Measurements from ENCODE around the gene KCNMA1.

KCNMA1 gene

DNA sequence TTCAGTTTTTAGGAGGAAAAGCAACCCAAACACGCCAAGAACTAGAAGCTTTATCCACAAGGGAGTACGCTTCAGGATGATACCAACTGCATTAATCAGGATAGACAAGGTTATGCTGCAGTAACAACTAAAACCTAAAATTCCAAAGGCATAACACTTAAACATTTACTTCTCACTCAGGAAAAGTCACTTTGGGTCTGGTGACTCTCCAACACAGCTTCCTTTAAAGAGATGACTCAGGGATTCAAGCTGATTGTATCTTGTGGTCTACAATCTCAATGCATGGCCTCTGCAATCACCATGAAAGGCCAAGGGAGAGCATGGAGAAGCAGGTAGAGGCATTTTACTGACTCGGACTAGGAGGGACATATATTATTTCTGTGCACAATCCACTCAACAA, 315.8 kb downstream of the KCNMA1 start:
- no peaks in the 10 kb centered on the region for H3K36me3 ChIP-seq (ENCODE audit: control insufficient read depth in 2 of 2, insufficient read depth in 2 of 2, low read length in 2 of 2)
- no peak overlapping the region for H3K9ac ChIP-seq (ENCODE audit: low read depth in 1 of 2, low read length in 2 of 2)
- no peaks in the 10 kb centered on the region for H3K27me3 ChIP-seq (ENCODE audit: control insufficient read depth in 2 of 2, insufficient read depth in 2 of 2, low read length in 2 of 2)
- no peak overlapping the region for H3K27ac ChIP-seq (ENCODE audit: low read depth in 2 of 2, low read length in 2 of 2)
- no peak overlapping the region for H3K4me3 ChIP-seq (ENCODE audit: low read length in 2 of 2)
- H3K4me1 ChIP-seq (ENCODE audit: control insufficient read depth in 2 of 2, insufficient read depth in 2 of 2, low read length in 2 of 2), result peaks cover 0 to 3% of the 10 kb centered on the region in 2 donors
- H3K9me3 ChIP-seq (ENCODE audit: control insufficient read depth in 2 of 2, low read length in 2 of 2), result no peaks in the 10 kb centered on the region

DNA sequence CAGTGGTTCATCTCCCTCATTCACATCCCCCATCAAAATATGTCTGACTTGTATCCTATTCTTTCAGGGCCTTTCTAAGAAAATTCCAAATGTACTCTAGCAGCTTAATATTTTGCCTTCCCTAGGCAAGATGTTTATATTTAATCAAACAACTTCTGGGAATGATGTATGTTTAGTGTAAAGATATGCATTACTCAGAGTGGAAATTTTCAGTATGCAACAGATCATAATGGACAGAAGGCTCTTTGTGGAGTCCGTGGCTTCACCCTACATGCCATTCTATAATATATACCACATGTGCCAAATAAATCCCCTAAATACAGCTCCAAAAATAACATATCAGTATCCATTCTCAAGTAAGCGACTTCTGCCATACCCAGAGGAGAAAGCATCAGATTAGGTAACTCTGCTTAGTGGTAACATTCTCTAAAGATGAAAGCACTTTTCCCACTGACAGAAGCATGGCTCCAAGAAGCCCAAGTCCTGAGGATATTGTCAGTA, 316.6 kb downstream of the KCNMA1 start:
- H3K36me3 ChIP-seq (ENCODE audit: control insufficient read depth in 2 of 2, insufficient read depth in 2 of 2, low read length in 2 of 2), result no peaks in the 10 kb centered on the region
- no peaks in the 10 kb centered on the region for H3K27me3 ChIP-seq (ENCODE audit: control insufficient read depth in 2 of 2, insufficient read depth in 2 of 2, low read length in 2 of 2)
- H3K27ac ChIP-seq (ENCODE audit: low read depth in 2 of 2, low read length in 2 of 2), result no peak overlapping the region
- H3K9ac ChIP-seq (ENCODE audit: low read depth in 1 of 2, low read length in 2 of 2), result no peak overlapping the region
- no peak overlapping the region for H3K4me3 ChIP-seq (ENCODE audit: low read length in 2 of 2)
- H3K9me3 ChIP-seq (ENCODE audit: control insufficient read depth in 2 of 2, low read length in 2 of 2), result no peaks in the 10 kb centered on the region
- H3K4me1 ChIP-seq (ENCODE audit: control insufficient read depth in 2 of 2, insufficient read depth in 2 of 2, low read length in 2 of 2), result peaks cover 0 to 3% of the 10 kb centered on the region in 2 donors

DNA sequence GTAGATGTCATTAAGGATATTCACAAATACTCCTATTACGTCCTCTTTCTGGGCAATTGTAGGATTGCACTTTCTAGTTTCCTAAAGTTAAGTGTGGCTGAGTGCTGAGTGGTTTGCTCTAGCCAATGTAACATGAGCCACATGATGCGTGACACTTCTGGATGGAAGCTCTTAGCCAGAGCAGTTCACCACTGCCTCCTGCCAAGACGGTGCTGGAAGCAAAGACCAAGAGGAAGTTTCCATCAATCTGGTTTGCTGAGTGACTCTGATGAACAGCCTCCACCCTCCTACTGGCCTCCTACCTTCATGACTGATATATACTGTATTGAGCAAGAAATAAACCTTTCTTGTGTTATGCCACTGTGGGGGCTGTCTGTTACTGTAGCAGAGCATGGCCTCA, 318.1 kb downstream of the KCNMA1 start:
- no peaks in the 10 kb centered on the region for H3K36me3 ChIP-seq (ENCODE audit: control insufficient read depth in 2 of 2, insufficient read depth in 2 of 2, low read length in 2 of 2)
- H3K9ac ChIP-seq (ENCODE audit: low read depth in 1 of 2, low read length in 2 of 2), result no peak overlapping the region
- no peaks in the 10 kb centered on the region for H3K4me1 ChIP-seq (ENCODE audit: control insufficient read depth in 2 of 2, insufficient read depth in 2 of 2, low read length in 2 of 2)
- no peak overlapping the region for H3K27ac ChIP-seq (ENCODE audit: low read depth in 2 of 2, low read length in 2 of 2)
- H3K27me3 ChIP-seq (ENCODE audit: control insufficient read depth in 2 of 2, insufficient read depth in 2 of 2, low read length in 2 of 2), result no peaks in the 10 kb centered on the region
- no peaks in the 10 kb centered on the region for H3K9me3 ChIP-seq (ENCODE audit: control insufficient read depth in 2 of 2, low read length in 2 of 2)
- no peak overlapping the region for H3K4me3 ChIP-seq (ENCODE audit: low read length in 2 of 2)

DNA sequence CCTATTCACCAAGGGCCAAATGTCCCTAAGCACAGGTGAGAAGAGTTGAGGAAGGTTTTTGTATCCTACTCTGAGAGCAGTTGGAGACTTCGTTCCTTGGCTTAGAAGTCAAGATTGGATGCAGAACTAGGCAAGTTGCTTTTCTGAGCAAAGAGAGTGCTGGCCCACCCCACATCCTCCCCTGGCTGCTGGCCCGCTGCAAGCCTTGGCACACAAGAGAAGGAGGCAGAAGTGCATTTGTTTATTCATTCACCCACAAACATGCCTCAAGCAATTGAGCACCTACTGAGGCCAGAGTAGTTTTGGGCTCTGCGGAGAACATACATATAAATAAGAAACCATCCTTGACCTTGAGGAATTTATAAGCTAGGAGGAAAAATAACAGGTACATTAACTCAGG, 318.9 kb downstream of the KCNMA1 start:
- H3K4me1 ChIP-seq (ENCODE audit: control insufficient read depth in 2 of 2, insufficient read depth in 2 of 2, low read length in 2 of 2), result no peaks in the 10 kb centered on the region
- no peaks in the 10 kb centered on the region for H3K9me3 ChIP-seq (ENCODE audit: control insufficient read depth in 2 of 2, low read length in 2 of 2)
- no peaks in the 10 kb centered on the region for H3K27me3 ChIP-seq (ENCODE audit: control insufficient read depth in 2 of 2, insufficient read depth in 2 of 2, low read length in 2 of 2)
- H3K9ac ChIP-seq (ENCODE audit: low read depth in 1 of 2, low read length in 2 of 2), result no peak overlapping the region
- H3K4me3 ChIP-seq (ENCODE audit: low read length in 2 of 2), result no peak overlapping the region
- no peaks in the 10 kb centered on the region for H3K36me3 ChIP-seq (ENCODE audit: control insufficient read depth in 2 of 2, insufficient read depth in 2 of 2, low read length in 2 of 2)
- H3K27ac ChIP-seq (ENCODE audit: low read depth in 2 of 2, low read length in 2 of 2), result no peak overlapping the region

DNA sequence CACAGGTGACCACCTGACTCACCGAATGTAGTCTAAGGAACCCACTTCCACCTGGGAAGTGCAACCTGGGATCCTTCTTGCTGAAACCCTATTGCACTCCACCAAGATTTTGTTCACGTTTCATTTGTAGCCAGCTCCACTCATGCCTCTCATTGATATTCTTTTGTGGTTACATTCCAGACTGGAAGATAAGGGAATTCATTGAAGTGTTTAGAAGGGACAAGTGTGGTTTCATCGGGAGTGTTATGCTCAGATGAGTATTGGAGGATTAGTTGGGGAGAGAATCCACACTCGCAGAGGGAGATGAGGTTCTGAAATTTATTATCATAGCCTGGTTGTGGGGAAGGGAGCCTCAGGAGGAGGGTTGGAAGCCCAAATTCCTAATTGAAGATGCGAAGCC, 320.4 kb downstream of the KCNMA1 start:
- H3K27me3 ChIP-seq (ENCODE audit: control insufficient read depth in 2 of 2, insufficient read depth in 2 of 2, low read length in 2 of 2), result no peaks in the 10 kb centered on the region
- H3K4me1 ChIP-seq (ENCODE audit: control insufficient read depth in 2 of 2, insufficient read depth in 2 of 2, low read length in 2 of 2), result no peaks in the 10 kb centered on the region
- H3K36me3 ChIP-seq (ENCODE audit: control insufficient read depth in 2 of 2, insufficient read depth in 2 of 2, low read length in 2 of 2), result no peaks in the 10 kb centered on the region
- no peaks in the 10 kb centered on the region for H3K9me3 ChIP-seq (ENCODE audit: control insufficient read depth in 2 of 2, low read length in 2 of 2)
- no peak overlapping the region for H3K4me3 ChIP-seq (ENCODE audit: low read length in 2 of 2)
- H3K9ac ChIP-seq (ENCODE audit: low read depth in 1 of 2, low read length in 2 of 2), result no peak overlapping the region
- no peak overlapping the region for H3K27ac ChIP-seq (ENCODE audit: low read depth in 2 of 2, low read length in 2 of 2)

DNA sequence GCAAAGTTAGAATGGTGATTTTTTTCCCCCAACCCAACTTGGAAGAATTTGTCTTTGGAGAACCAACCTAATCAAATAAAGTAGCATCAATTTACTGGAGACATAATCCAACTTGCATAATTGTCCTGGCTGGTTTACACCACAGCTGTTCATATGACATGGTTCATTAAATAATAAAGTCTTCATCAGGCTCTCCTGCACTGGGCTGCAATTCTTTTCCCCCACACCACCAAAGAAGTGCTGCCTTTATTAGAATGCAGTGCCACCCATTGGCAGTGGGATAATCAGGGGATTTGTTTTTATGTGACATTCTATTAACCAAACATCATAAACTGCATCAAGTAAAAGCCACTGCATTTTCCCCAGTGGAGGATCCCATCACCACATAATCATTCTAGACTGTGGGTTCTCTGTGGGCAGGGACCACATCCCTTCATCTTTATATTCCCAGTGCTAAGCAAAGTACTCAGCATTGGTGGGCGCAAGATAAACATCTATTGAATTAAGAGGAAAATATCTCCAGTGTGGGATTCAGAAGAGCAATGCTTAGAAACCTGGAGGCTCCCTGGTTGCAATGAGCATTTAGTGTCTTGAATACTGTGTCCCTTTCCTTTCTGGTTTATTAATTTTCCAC, 322.0 kb downstream of the KCNMA1 start:
- Histone ChIP-seq H3K36me3 (ENCODE audit: control insufficient read depth in 2 of 2, insufficient read depth in 2 of 2, low read length in 2 of 2) (no peaks in the 10 kb centered on the region), H3K4me3 (ENCODE audit: low read length in 2 of 2) (no peak overlapping the region), H3K4me1 (ENCODE audit: control insufficient read depth in 2 of 2, insufficient read depth in 2 of 2, low read length in 2 of 2) (no peaks in the 10 kb centered on the region), H3K9me3 (ENCODE audit: control insufficient read depth in 2 of 2, low read length in 2 of 2) (no peaks in the 10 kb centered on the region), H3K27me3 (ENCODE audit: control insufficient read depth in 2 of 2, insufficient read depth in 2 of 2, low read length in 2 of 2) (peaks cover 0 to 3% of the 10 kb centered on the region in 2 donors), H3K9ac (ENCODE audit: low read depth in 1 of 2, low read length in 2 of 2) (no peak overlapping the region), H3K27ac (ENCODE audit: low read depth in 2 of 2, low read length in 2 of 2) (no peak overlapping the region)

DNA sequence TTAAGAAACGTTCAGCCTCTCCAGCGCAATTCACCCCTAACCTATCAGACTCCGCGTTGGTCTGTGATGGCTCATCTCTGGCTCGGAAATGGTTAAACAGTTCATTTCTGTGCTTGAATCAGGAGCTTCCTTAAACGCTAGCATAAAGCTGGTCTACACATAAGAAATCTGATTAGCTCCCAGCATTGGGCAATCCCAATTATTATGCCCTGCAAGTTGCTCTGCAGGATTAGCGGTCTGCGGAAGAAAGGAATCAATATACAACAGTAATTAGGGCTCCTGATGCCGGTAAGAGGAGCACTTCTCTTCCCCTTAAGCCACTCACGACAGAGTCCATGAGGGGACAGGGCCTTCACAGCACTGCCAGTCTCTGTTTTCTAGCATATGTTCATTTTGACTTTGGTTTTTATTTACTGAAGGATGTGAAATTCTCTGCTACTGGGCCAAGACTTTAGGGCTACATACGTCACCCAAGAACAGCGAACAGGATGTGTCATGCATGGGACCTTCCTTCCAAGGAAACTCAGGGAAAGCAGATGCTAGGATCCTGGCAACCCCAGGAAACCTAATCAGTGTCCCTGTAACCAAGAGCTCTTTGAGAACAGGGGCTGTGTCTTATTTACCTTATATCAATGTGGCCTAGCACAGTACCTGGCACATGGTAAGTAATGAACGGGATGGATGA, 324.4 kb downstream of the KCNMA1 start:
- H3K27ac ChIP-seq (ENCODE audit: low read depth in 2 of 2, low read length in 2 of 2), result no peak overlapping the region
- no peaks in the 10 kb centered on the region for H3K36me3 ChIP-seq (ENCODE audit: control insufficient read depth in 2 of 2, insufficient read depth in 2 of 2, low read length in 2 of 2)
- no peaks in the 10 kb centered on the region for H3K9me3 ChIP-seq (ENCODE audit: control insufficient read depth in 2 of 2, low read length in 2 of 2)
- H3K9ac ChIP-seq (ENCODE audit: low read depth in 1 of 2, low read length in 2 of 2), result no peak overlapping the region
- H3K4me1 ChIP-seq (ENCODE audit: control insufficient read depth in 2 of 2, insufficient read depth in 2 of 2, low read length in 2 of 2), result no peaks in the 10 kb centered on the region
- H3K27me3 ChIP-seq (ENCODE audit: control insufficient read depth in 2 of 2, insufficient read depth in 2 of 2, low read length in 2 of 2), result peaks cover 0 to 3% of the 10 kb centered on the region in 2 donors
- H3K4me3 ChIP-seq (ENCODE audit: low read length in 2 of 2), result no peak overlapping the region

DNA sequence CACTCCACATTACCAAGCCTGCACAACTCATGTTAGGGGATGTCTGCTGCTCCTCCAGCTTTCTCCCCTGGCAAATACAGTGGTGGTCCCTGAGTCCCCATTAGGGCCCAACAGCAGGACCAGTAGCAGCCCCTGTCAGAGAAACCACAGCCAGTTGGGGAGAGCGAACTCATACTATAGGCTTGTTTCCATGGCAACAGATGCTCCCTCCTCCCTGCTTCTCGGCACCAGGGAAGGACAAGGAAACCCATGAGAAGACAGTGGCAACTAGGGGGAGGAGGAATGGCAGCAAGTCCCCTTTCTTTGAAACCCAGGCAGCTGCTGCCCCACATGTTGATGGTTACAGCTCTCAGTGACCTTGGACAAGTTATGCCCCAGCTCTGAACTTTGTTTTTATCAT, 326.4 kb downstream of the KCNMA1 start:
- Histone ChIP-seq H3K27ac (ENCODE audit: low read depth in 2 of 2, low read length in 2 of 2) (no peak overlapping the region), H3K36me3 (ENCODE audit: control insufficient read depth in 2 of 2, insufficient read depth in 2 of 2, low read length in 2 of 2) (no peaks in the 10 kb centered on the region), H3K27me3 (ENCODE audit: control insufficient read depth in 2 of 2, insufficient read depth in 2 of 2, low read length in 2 of 2) (peaks cover 0 to 3% of the 10 kb centered on the region in 2 donors), H3K4me3 (ENCODE audit: low read length in 2 of 2) (no peak overlapping the region), H3K9me3 (ENCODE audit: control insufficient read depth in 2 of 2, low read length in 2 of 2) (no peaks in the 10 kb centered on the region), H3K9ac (ENCODE audit: low read depth in 1 of 2, low read length in 2 of 2) (no peak overlapping the region), H3K4me1 (ENCODE audit: control insufficient read depth in 2 of 2, insufficient read depth in 2 of 2, low read length in 2 of 2) (no peaks in the 10 kb centered on the region)

DNA sequence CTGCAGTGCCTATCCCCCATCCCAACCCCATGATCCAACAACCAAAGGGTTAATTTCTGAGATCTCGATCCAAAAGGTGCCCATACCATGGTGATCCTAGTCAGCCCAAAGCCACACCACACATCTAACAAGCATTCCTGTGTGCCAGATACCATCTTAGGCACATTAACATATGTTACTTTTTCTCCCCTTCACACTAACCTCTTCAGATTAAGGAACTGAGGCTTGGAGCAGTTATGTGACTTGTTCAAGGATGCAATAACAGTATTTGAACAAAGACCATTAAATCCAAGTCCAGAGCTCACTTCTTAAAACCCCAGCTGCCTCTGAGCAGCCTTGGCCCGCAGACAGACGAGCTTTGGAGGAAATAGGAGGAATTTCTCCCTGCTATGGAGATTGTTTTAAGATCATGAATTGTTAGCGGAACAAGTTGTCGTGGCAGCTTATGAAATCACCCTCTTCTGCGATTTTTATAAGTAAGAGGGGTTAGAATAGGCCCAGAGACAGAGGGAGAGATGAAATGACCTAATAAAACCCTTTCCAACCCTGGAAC, 327.2 kb downstream of the KCNMA1 start:
- peaks cover 0 to 3% of the 10 kb centered on the region in 2 donors for H3K27me3 ChIP-seq (ENCODE audit: control insufficient read depth in 2 of 2, insufficient read depth in 2 of 2, low read length in 2 of 2)
- H3K36me3 ChIP-seq (ENCODE audit: control insufficient read depth in 2 of 2, insufficient read depth in 2 of 2, low read length in 2 of 2), result no peaks in the 10 kb centered on the region
- no peak overlapping the region for H3K27ac ChIP-seq (ENCODE audit: low read depth in 2 of 2, low read length in 2 of 2)
- H3K9me3 ChIP-seq (ENCODE audit: control insufficient read depth in 2 of 2, low read length in 2 of 2), result no peaks in the 10 kb centered on the region
- H3K9ac ChIP-seq (ENCODE audit: low read depth in 1 of 2, low read length in 2 of 2), result no peak overlapping the region
- no peak overlapping the region for H3K4me3 ChIP-seq (ENCODE audit: low read length in 2 of 2)
- H3K4me1 ChIP-seq (ENCODE audit: control insufficient read depth in 2 of 2, insufficient read depth in 2 of 2, low read length in 2 of 2), result no peaks in the 10 kb centered on the region

DNA sequence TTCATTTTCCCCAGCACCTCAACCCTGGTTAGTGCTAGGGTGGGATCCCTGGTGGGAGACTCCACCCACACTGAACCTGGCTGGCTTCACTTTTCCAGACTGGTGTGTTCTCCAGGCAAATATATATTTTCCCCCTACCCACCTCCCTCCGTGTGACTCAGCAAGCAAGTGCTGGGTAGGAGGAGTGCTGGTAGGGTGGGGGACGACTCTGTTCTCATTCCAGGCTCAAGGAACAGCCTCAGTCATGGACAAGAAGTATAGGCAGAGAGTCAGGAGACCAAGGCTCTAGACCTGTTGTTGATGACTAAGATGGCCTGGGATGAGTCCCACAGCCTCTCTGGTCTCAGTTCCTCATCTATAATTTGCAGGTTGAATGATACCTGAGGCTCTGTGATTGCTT, 328.1 kb downstream of the KCNMA1 start:
- H3K4me3 ChIP-seq (ENCODE audit: low read length in 2 of 2), result no peak overlapping the region
- H3K27me3 ChIP-seq (ENCODE audit: control insufficient read depth in 2 of 2, insufficient read depth in 2 of 2, low read length in 2 of 2), result peaks cover 0 to 3% of the 10 kb centered on the region in 2 donors
- H3K9me3 ChIP-seq (ENCODE audit: control insufficient read depth in 2 of 2, low read length in 2 of 2), result no peaks in the 10 kb centered on the region
- H3K27ac ChIP-seq (ENCODE audit: low read depth in 2 of 2, low read length in 2 of 2), result no peak overlapping the region
- no peaks in the 10 kb centered on the region for H3K36me3 ChIP-seq (ENCODE audit: control insufficient read depth in 2 of 2, insufficient read depth in 2 of 2, low read length in 2 of 2)
- no peaks in the 10 kb centered on the region for H3K4me1 ChIP-seq (ENCODE audit: control insufficient read depth in 2 of 2, insufficient read depth in 2 of 2, low read length in 2 of 2)
- no peak overlapping the region for H3K9ac ChIP-seq (ENCODE audit: low read depth in 1 of 2, low read length in 2 of 2)
